Activated CD4-positive, CD25-positive, alpha-beta regulatory T cell treated with anti-CD3 and anti-CD28 coated beads, Interleukin-2, amount 50 U/mL, for 24 hours (primary cell): Measurements from ENCODE around the gene CDKAL1.
"Not testable (repeated sequence)": the region's sequence is repeated elsewhere in the genome, so short reads cannot be mapped to it uniquely, and the experiment has no call there.

ENCODE experiments used
- ATAC-seq, 2 donors: fragments of 150-1000 bp; cut with Tn5 transposase; one replicate each; pipeline ENCODE4 v1.10.0; 2021; ENCODE audit warnings: mild to moderate bottlenecking in 1 of 2, moderate library complexity in 1 of 2

CDKAL1 gene

GRCh38 chr6:20712011-20712410 lies 177.8 kb downstream of the CDKAL1 start:
- ATAC-seq: no peak

GRCh38 chr6:20715135-20715806 lies 181.0 kb downstream of the CDKAL1 start:
- ATAC-seq: no peak

- no peak for ATAC-seq
These were observed 182.6 kb downstream of the CDKAL1 start for GRCh38 chr6:20716865-20717264.

GRCh38 chr6:20717743-20718142 lies 183.5 kb downstream of the CDKAL1 start:
- no peak for ATAC-seq

- no peak for ATAC-seq
These were observed 184.7 kb downstream of the CDKAL1 start for GRCh38 chr6:20718705-20719653.

GRCh38 chr6:20719980-20720379 lies 185.7 kb downstream of the CDKAL1 start:
- ATAC-seq: no peak

- not testable (repeated sequence) for ATAC-seq
These were observed 186.9 kb downstream of the CDKAL1 start for GRCh38 chr6:20721121-20721520.

GRCh38 chr6:20722455-20722854 lies 188.2 kb downstream of the CDKAL1 start:
- ATAC-seq: no peak

GRCh38 chr6:20723236-20723635 lies 189.0 kb downstream of the CDKAL1 start:
- ATAC-seq: no peak

GRCh38 chr6:20724443-20725190 lies 190.4 kb downstream of the CDKAL1 start:
- no peak for ATAC-seq

- not testable (repeated sequence) for ATAC-seq
These were observed 191.0 kb downstream of the CDKAL1 start for GRCh38 chr6:20725235-20725634.

- no peak for ATAC-seq
These were observed 194.8 kb downstream of the CDKAL1 start for GRCh38 chr6:20729086-20729485.

- not testable (repeated sequence) for ATAC-seq
These were observed 198.1 kb downstream of the CDKAL1 start for GRCh38 chr6:20732362-20732761.

- ATAC-seq: no peak
These were observed 198.6 kb downstream of the CDKAL1 start for GRCh38 chr6:20732896-20733295.

- no peak for ATAC-seq
These were observed 203.7 kb downstream of the CDKAL1 start for GRCh38 chr6:20737912-20738311.

- no peak for ATAC-seq
These were observed 205.8 kb downstream of the CDKAL1 start for GRCh38 chr6:20740088-20740487.

- no peak for ATAC-seq
These were observed 206.5 kb downstream of the CDKAL1 start for GRCh38 chr6:20740727-20741126.

- ATAC-seq: no peak
These were observed 207.2 kb downstream of the CDKAL1 start for GRCh38 chr6:20741490-20741889.

GRCh38 chr6:20744911-20745557 lies 210.8 kb downstream of the CDKAL1 start:
- ATAC-seq: no peak

- ATAC-seq: no peak
These were observed 211.8 kb downstream of the CDKAL1 start for GRCh38 chr6:20746024-20746423.

GRCh38 chr6:20746805-20747558 lies 212.7 kb downstream of the CDKAL1 start:
- no peak for ATAC-seq

GRCh38 chr6:20747991-20748390 lies 213.7 kb downstream of the CDKAL1 start:
- ATAC-seq: no peak
